Daoy (cell line): ENCODE results near the gene TMEM178B. TPM values are rescaled to one million over a fixed set of nuclear protein-coding genes. Genes with fewer than 3 reads are reported as not detected.
A peak's percentile ranks its signal among the peaks of the same experiment; 100 is the strongest.
"Not testable (repeated sequence)": the region's sequence is repeated elsewhere in the genome, so short reads cannot be mapped to it uniquely, and the experiment has no call there.

Experiments
- DNase-seq: peaks from one replicate; pipeline ENCODE4 v3.0.0-alpha.2; 2015; ENCODE audit warnings: low read depth
- total RNA-seq: library from RNA; depleted of rRNA; stranded (reverse); fragments of >200 nt; shearing (Covaris generic); gene quantifications from 2 replicates; pipeline ENCODE4 v1.2.3, GENCODE V29; 2014

TMEM178B gene
- total RNA-seq, 1 experiment from 2014 or later, result 1.3 TPM

GRCh38 chr7:141074162-141074991, 513 bp downstream of the TMEM178B start:
- DNase-seq, result peak; percentile 49

GRCh38 chr7:141074997-141075396, 1.1 kb downstream of the TMEM178B start:
- DNase-seq, result no peak

- peak; percentile 52 for DNase-seq
Observed at GRCh38 chr7:141076377-141076776, 2.5 kb downstream of the TMEM178B start.

GRCh38 chr7:141079219-141079618, 5.4 kb downstream of the TMEM178B start:
- no peak for DNase-seq

GRCh38 chr7:141089490-141089889, 15.6 kb downstream of the TMEM178B start:
- not testable (repeated sequence) for DNase-seq

- no peak for DNase-seq
Observed at GRCh38 chr7:141094336-141095070, 20.6 kb downstream of the TMEM178B start.

- DNase-seq, result peak; percentile 13
Observed at GRCh38 chr7:141097430-141097829, 23.6 kb downstream of the TMEM178B start.

- no peak for DNase-seq
Observed at GRCh38 chr7:141102436-141102835, 28.6 kb downstream of the TMEM178B start.

- DNase-seq, result no peak
Observed at GRCh38 chr7:141103847-141104429, 30.1 kb downstream of the TMEM178B start.

GRCh38 chr7:141113131-141113530, 39.3 kb downstream of the TMEM178B start:
- no peak for DNase-seq

GRCh38 chr7:141114029-141114664, 40.3 kb downstream of the TMEM178B start:
- no peak for DNase-seq

- DNase-seq, result no peak
Observed at GRCh38 chr7:141115965-141116364, 42.1 kb downstream of the TMEM178B start.

GRCh38 chr7:141116661-141117060, 42.8 kb downstream of the TMEM178B start:
- not testable (repeated sequence) for DNase-seq

- no peak for DNase-seq
Observed at GRCh38 chr7:141118767-141119166, 44.9 kb downstream of the TMEM178B start.

- no peak for DNase-seq
Observed at GRCh38 chr7:141119187-141119586, 45.3 kb downstream of the TMEM178B start.

GRCh38 chr7:141122736-141123135, 48.9 kb downstream of the TMEM178B start:
- no peak for DNase-seq

GRCh38 chr7:141123522-141123921, 49.7 kb downstream of the TMEM178B start:
- DNase-seq, result no peak

GRCh38 chr7:141126107-141126506, 52.2 kb downstream of the TMEM178B start:
- DNase-seq, result no peak

GRCh38 chr7:141128506-141128905, 54.6 kb downstream of the TMEM178B start:
- DNase-seq, result no peak

- DNase-seq, result no peak
Observed at GRCh38 chr7:141128931-141129330, 55.1 kb downstream of the TMEM178B start.

GRCh38 chr7:141132671-141133070, 58.8 kb downstream of the TMEM178B start:
- DNase-seq, result no peak

GRCh38 chr7:141133646-141134045, 59.8 kb downstream of the TMEM178B start:
- no peak for DNase-seq
